PFSK-1 (cell line): ENCODE measurements around the gene MLC1.

Experiments used
- FOXP2 ChIP-seq: optimal IDR thresholded peaks from 2 replicates; pipeline ENCODE3; 2011; ENCODE audit warnings: borderline replicate concordance, control low read depth, inconsistent platforms; ENCODE audit not compliant: insufficient read depth; ENCODE audit errors: extremely low read length, extremely low read depth
- POLR2AphosphoS5 ChIP-seq: IDR thresholded peaks from 2 replicates; pipeline ENCODE4 v1.6.1; 2012; ENCODE audit warnings: low read depth, mild to moderate bottlenecking, control low read depth, low read length, moderate library complexity
- SIN3A ChIP-seq: IDR thresholded peaks from 2 replicates; pipeline ENCODE4 v1.6.1; 2012; ENCODE audit warnings: mild to moderate bottlenecking, low read length, moderate library complexity, borderline replicate concordance; ENCODE audit not compliant: insufficient read depth
- TAF1 ChIP-seq: IDR thresholded peaks from 2 replicates; pipeline ENCODE4 v1.6.1; 2012; ENCODE audit warnings: low read length, control low read depth, borderline replicate concordance; ENCODE audit not compliant: insufficient read depth
- TF ChIP-seq, protein P1 (sequence below), 2 experiments: IDR thresholded peaks; 2 replicates each; pipeline versions ENCODE4 v1.6.1 to v1.8.0; 2011 to 2012; ENCODE audit warnings: low read depth in 2 of 2, low read length in 2 of 2, control low read depth in 1 of 2, inconsistent platforms in 1 of 2, mild to moderate bottlenecking in 1 of 2, moderate library complexity in 1 of 2; ENCODE audit not compliant: insufficient read depth in 1 of 2

DNA sequence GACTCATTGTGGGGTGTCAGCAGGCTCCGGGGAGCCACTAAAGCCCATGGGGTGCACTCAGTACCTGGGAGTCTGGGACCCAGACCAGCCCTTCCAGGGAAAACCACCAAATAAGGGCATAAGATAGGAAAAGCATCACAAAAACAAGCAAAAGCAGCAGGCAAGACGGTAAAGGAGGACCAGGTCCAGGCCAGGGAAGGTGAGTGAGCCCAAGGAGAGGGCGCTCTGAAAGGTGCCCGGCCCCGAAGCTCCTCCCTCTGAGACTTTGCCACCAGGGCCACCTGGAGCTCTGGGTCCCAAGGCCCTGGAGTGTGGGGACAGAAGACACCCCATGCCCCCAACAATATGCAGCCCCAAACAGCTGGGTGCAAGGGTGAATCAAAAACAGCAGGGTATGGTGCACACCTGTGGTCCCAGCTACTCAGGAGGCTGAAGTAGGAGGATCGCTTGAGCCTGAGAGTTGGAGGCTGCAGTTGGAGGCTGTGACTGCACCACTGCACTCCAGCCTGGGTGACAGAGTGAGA, 67.5 kb downstream of the MLC1 start:
- TF ChIP-seq FOXP2 (no peak), TAF1 (no peak), POLR2AphosphoS5 (no peak), SIN3A (no peak)
- TF ChIP-seq, protein P1, sequence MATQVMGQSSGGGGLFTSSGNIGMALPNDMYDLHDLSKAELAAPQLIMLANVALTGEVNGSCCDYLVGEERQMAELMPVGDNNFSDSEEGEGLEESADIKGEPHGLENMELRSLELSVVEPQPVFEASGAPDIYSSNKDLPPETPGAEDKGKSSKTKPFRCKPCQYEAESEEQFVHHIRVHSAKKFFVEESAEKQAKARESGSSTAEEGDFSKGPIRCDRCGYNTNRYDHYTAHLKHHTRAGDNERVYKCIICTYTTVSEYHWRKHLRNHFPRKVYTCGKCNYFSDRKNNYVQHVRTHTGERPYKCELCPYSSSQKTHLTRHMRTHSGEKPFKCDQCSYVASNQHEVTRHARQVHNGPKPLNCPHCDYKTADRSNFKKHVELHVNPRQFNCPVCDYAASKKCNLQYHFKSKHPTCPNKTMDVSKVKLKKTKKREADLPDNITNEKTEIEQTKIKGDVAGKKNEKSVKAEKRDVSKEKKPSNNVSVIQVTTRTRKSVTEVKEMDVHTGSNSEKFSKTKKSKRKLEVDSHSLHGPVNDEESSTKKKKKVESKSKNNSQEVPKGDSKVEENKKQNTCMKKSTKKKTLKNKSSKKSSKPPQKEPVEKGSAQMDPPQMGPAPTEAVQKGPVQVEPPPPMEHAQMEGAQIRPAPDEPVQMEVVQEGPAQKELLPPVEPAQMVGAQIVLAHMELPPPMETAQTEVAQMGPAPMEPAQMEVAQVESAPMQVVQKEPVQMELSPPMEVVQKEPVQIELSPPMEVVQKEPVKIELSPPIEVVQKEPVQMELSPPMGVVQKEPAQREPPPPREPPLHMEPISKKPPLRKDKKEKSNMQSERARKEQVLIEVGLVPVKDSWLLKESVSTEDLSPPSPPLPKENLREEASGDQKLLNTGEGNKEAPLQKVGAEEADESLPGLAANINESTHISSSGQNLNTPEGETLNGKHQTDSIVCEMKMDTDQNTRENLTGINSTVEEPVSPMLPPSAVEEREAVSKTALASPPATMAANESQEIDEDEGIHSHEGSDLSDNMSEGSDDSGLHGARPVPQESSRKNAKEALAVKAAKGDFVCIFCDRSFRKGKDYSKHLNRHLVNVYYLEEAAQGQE (IDR thresholded peaks at IDR 0.05; ENCODE audit: insufficient read depth in 1 of 2, low read depth in 2 of 2, low read length in 2 of 2), result no peak
